Germinal center (tissue), 1 donor: Measurements from ENCODE around the gene UBN2.
"Not testable (repeated sequence)": the region's sequence is repeated elsewhere in the genome, so short reads cannot be mapped to it uniquely, and the experiment has no call there.

Experiments
- DNase-seq: peaks from one replicate; pipeline ENCODE4 v3.0.0; 2012; ENCODE audit warnings: mixed read lengths, low spot score

Gene UBN2

DNA sequence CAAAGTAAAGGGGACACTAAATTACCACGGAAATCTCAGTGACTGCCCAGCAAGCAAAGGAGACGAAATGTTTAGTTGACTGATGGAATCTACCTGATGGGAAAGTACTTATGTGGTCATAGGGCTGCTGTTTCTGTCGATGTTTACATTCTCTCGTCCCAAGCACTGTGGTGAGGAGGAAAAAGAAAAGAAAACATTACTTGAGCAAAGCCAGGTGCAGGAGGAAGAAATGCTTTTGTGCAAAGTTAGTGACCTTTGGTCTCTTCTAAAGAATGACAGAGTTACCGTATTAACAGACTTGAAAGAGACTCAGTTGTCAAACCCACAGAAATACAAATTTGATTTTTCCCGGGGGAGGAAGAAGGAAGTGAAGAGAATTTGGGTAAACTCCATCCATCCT is 66.8 kb downstream of the UBN2 start:
- no peak for DNase-seq

DNA sequence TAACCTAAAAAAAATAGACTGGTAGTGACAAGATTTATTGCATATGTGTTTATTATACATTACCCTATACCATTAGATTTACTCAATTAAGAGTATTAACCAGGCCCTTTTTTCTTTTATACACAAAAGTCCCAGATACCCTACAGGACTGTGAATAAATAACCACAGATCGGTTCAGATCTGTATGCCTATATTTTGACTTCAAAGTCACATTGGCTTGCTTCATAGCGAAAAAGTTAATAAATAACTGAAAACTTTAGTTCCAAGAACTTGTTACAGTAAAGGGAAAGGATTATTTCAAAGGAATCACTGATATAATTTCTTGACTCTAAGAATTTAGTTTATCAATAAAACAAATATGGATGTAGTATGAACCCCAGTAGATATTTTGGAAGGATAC is 68.3 kb downstream of the UBN2 start:
- no peak for DNase-seq

DNA sequence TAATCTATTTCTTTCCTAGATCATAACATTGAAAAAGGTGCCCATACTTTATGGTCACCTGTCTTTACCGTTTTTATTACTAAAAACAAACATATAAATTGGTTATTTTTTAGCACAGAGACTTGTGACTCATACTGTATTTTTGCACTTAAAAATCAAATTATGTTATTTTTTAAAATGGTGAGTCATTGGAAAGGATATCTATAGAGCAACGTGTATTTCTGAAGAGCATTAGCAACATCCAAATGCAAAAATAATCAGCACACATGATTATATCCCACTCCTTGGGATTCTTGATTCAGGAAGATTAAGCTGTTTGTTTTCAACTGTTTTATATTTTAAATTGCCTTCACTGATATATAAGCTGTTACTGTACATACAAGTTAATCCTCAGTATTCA is 69.4 kb downstream of the UBN2 start:
- DNase-seq = no peak

DNA sequence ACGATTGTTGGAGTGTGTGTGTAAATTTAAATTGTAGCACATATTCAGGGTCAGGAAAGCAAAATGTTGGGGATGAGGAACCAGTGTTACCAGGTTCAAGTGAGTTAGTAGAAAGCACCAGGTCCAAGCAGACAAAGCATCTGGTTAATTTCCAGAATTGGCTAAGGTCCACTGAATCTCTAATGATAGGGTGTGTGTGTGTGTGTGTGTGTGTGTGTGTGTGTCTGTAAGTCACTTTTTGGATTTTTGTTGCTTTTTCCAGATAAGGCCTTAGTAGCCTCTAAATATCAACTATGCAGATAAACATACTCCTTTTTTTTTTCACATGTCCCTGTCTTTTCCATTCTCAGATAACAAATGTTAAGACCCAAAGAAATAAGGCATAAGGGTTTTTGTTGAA is 73.5 kb downstream of the UBN2 start:
- no peak for DNase-seq

DNA sequence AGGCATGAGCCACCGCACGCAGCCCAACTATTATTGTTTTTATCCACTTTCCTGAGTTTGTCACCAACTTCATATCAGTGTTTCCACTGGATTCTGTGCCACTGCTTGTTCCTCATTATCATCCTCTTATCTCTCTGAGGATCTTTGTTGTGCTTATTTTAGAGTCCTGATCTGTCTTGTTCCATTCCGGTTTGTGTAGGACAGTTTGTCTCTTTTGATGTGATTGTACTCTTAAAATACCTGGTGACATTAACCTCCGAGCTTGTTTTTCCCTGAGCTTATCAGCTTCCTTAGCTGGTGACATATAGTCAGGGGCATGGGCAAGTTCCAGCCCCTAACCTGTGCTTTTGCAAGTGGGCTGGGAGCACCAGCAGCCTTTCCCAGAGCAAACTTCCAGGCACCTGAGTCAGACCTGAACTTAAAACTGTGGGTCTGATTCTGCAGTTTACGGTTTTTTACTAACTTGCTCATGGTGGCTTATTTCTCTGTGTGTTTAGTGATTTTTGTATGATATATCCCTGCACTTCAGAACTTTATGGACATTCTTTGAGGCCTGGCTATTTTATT is 87.0 kb downstream of the UBN2 start:
- DNase-seq = no peak

DNA sequence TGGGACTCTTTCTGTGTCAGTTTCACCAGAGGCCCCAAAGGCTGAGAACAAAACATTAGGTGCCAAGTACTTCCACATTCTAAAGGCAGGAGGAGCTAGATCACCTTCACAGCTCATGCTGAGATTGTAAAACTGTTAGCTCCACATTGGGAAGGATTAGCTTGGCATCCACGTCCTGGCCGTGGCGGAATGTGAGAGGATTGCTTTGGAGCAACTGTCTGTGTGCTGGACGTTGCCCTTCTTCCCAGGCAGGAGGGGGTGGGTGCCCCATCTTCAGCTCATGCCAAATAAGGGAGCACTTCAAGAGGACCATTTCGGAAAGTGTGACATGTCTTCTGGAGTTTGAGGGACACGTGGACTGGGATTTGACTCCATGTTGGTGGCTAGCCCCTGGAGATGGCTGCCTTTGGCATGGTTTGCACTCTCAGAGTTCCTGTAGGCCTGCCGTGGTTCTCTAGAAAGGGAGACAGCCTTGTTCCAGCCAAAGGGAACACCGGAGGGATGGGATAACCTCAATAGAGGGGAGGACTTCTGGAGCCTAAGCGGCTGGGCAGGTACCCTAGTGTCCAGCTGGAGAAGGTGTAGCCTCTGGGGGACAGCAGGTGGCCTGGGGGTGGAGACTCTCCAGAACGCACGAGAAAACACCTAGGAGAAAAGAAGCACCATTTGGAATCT is 90.2 kb downstream of the UBN2 start:
- DNase-seq = no peak

DNA sequence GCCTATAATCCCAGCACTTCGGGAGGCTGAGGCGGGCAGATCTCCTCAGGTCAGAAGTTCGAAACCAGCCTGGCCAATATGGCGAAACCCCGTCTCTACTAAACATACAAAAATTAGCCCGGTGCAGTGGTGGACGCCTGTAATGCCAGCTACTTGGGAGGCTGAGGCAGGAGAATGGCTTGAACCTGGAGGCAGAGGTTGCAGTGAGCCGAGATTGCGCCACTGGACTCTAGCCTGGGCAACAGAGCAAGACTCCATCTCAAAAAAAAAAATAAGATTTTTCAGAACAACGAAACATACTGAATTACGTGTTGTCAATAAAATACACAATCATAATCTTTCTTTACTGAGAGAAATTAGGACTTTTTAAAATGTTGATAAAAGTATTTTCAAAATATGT is 93.7 kb downstream of the UBN2 start:
- DNase-seq = not testable (repeated sequence)

DNA sequence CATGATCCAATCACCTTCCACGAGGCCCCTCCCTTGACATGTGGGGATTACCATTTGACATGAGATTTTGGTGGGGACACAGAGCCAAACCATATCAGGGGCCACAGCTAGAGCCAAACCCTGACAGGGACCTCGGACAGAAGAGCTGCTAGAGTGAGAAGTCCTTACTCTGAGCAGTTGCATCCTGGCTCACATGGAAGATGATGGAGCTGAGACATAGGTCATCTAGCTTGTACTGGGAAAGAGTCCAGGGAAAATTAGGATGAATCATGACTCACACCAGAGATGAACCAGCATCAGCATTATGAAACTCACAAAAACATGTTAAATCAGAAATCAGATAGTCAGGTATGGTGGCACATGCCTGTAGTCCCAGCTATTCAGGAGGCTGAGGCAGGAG is 97.3 kb downstream of the UBN2 start:
- DNase-seq = no peak

DNA sequence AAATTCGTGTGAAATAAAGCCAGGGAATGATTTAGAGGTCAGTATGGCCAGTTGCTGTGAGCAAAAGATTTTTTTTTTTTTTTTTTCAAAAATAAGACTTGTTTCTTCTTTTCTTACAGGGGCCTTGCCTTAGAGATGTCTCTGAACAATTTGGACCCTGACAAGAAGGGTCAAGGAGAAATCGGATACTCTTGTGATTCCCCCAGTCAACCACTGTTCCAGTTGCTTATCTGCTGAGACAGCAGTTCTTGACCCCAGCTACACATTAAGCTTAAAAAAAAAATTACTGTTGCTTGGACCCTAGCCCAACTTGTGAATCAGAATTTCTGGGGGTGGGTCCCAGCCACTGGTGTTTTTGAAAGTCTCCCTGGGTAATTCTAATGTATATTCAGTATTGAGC is 98.1 kb downstream of the UBN2 start:
- DNase-seq = no peak

DNA sequence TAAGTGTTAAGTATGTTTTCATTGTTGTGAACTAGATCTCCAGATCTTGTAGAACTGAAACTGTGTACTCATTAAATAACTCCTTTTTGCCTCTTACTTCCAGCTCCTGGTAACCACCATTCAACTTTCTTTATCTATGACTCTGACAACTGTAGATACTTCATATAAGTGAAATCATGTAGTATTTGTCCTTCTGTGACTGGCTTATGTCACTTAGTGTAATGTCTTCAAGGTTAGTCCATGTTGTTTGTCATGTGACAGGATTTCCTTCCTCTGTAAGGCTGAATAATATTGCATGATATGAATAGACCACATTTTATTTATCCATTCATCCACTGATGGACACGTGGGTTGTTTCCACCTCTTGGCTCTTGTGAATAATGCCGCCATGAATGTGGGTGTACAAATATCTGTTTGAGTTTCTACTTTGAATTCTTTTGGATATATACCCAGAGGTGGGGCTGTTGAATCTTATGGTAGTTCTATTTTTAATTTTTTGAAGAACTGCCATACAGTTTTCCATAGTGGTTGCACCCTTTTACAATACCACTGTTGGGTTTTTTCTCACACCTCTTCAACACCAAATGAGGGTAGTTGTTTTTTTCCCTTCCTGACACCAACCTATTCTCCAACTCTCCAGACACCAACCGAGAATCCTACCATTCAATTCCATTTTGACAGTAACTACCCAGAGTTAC is 99.4 kb downstream of the UBN2 start:
- DNase-seq = no peak

DNA sequence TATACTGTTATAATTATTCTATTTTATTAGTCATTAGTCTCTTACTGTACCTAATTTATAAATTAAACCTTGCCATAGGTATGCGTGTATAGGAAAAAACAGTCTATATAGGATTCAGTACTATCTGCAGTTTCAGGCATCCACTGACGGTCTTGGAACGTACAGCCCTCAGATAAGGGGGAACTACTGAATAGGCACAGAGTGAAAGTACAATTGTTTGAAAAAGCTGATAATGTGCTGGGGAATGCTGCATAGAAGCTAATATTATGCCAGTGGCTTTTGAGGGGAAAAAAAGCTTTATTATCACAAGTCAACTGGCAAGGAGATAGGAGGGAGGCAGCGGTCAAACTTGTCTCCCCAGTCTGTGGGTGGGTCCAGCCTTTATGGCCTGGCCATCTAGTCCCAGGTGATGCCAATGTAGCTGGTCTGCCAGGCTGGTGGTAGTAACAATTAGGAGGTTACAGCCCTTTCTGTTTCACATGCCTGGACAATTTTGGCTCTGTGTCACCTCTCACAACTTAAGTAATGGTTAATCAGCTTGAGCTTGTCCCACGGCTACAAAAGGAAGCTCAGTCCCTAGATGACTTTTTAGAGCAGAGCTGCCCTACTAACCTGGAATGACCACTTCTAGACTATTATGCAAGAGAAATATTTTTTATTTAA is 101.8 kb downstream of the UBN2 start:
- no peak for DNase-seq

DNA sequence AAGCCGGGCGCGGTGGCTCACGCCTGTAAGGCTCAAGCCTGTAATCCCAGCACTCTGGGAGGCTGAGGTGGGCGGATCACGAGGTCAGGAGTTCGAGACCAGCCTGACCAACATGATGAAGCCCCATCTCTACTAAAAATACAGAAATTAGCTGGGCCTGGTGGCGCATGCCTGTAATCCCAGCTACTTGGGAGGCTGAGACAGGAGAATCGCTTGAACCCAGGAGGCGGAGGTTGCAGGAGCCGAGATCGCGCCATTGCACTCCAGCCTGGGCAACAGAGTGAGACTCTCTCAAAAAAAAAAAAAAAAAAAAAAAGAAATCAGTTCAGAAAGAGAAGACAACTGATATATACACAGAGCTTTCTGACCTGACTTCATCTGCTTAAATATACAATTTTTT is 102.4 kb downstream of the UBN2 start:
- DNase-seq = not testable (repeated sequence)

DNA sequence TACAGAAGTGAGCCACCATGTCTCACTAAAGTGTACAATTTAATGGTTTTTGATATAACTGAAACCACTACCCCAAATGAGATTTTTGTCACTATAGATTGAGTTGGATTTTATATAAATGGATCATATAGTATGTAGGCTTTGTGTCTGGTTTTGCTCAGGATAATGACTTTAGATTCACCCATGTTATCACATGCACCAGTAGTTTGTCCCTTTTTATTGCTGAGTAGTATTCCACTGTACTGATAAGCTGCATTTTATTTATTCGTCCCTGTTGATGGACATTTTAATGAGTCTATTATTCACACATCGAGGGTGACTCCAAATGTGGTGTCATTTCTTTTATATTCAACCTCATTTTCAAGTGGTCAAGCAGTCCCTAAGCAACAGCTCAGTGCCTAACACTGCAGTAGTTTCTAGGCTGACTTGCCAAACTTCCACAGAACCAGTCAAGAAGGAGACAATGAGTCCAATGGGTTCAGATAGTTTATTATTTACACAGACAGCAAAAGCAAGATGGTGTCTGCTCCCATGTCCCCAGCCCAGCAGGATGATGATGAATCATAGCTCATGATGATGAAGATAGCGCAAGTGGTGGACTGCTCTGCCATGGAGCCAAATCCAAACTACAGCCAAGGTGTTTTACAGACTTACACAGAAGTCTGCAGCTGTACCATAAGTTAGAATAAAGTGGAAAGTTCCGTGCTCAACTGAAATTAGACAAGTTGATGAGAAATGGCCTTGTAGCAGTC is 103.5 kb downstream of the UBN2 start:
- DNase-seq = no peak

DNA sequence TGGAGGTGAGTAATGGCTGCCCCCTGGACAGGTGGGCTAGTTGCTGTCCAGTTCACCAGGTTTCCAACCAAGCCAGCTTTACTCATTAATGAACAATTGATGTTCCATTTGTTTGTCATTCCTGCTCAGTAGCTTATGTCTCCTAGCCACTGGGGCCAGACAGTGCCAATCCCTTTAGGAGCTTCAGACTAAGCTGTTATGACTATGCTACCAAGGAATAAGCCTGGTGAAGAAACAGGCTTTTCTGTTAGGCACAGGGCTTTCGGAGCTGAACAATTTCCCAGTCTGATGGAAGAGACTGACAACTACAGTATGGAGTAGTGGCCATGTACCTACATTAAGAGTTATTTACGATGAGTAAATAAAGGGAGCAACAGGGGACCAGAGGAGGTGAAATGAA is 108.0 kb downstream of the UBN2 start:
- no peak for DNase-seq

DNA sequence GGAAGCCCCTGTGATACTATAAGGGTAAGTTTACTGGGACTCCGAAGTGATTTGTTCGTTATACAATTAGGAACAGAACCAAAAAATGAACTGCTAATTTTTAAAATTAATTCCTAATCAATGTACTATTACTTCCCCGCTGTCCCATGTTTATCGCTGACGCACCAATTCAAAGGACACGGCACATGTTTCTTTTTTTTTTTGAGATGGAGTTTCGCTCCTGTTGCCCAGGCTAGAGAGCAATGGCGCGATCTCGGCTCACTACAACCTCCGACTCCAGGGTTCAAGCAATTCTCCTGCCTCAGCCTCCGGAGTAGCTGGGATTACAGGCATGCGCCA is 108.6 kb downstream of the UBN2 start:
- no peak for DNase-seq

DNA sequence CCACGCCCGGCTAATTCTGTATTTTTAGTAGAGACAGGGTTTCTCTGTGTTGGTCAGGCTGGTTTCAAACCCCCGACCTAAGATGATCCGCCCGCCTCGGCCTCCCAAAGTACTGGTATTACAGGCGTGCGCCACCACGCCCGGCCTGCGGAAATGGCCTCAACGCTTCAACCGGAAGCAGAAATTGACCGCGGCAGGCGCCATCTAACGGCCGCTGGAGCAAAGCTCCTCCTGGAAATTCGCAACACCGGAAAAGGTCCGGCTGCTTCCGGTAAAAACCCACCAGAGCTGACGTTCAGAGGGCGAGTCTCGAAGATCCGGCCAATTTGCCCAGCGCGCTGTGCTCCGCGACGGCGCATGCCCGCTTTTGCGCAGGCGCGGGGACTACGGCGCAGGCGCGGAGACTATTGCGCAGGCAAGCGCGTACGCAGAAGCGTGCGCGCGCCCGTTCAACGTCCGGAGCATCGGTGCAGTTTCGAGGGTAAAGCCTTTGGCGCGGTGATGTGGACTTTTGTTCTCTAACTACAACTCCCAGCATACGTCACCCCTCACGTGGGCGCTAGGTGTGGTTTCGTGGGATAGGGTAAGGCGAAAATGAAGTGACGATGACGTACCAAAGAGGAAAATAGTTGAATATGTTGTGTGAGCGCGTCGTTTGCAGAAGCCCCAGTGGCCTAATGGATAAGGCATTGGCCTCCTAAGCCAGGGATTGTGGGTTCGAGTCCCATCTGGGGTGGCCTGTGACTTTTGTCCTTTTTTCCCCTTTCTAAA is 109.2 kb downstream of the UBN2 start:
- peak; percentile 94 for DNase-seq

DNA sequence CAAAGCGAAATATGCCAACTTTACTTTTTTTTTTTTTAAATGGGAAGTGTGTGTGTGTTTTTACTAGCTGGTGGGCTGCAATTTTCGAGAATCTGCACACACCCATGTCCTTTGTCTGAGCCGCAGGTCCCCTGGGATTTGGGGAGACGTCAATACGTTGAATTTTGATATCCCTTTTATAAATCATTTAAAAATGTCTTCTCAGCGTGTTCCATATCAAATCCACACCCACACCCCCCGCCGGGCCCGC is 109.7 kb downstream of the UBN2 start:
- no peak for DNase-seq

DNA sequence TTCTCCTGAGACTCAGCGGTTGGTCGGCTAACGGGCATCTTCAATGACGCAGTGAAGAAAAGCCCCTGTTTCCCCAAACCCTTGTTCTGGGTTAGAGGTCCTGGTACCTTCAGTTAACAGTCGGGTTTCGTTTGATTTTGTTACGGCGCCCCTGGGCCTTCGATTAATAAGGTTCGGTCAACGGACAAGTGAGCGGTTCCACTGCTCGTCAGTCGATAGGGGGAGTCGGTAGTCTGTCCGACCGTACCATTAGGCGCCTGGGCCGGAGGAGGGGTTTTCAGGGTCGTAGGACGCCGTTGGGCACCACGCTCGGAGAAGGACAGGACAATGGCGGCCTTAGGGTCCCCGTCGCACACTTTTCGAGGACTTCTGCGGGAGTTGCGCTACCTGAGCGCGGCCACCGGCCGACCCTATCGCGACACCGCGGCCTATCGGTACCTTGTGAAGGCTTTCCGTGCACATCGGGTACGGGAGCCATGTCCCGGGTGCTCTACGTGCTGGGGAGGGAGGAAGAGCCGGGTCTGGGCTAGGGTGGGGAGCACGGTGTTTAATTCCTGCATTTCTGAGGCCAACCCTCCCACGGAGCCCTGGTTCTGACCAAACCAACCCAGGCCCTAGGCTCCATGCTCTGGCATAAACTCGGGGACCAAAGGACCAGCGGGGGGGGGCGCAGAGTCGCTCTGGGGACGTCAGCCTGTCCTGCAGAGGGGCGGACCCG is 110.2 kb downstream of the UBN2 start, which contains the start of gene FMC1:
Gene FMC1, plus strand, starts transcription at position 280 of the 718 bp plus-strand sequence. Its CDS starts 48 bp downstream, at position 328.
- peak; percentile 73 for DNase-seq

DNA sequence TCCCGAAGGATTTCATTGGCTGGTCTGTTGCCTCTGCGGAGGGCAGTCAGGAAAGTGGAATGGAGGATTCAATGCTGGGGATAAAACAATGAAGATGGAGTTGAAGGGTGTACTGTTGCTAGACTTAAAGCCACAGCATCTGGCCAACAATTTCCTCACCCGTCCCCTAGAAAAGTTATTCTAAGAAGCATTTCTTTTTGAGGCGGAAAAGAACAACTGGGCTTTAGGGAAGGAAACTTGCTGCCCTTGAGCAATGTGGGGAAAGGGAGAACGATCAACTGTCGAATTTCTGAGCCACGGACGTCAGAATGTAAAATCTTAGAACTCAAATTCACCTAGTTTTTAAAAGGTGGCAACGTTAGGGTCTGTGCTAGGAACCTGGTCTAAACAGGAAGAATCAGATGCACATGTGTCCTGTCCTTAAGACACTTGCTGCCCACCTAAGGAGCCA is 110.8 kb downstream of the UBN2 start:
- no peak for DNase-seq

DNA sequence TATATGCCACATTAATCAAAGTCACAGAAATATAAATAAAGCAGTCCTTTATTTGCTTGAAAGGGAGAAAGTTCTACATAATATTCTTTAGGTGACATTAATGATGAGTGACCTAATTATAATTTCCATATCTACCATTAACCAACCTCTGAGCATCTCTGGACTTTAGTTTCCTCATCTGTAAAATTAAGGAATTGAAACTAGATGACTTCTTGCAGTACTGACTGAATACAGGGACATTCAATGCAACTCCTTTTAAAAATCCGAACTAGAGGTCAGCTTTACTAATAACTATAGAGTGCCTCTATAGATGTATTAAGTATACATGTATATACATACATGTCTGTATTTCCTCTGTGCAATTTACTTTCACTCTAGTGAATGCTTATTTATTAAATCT is 114.0 kb downstream of the UBN2 start:
- no peak for DNase-seq

DNA sequence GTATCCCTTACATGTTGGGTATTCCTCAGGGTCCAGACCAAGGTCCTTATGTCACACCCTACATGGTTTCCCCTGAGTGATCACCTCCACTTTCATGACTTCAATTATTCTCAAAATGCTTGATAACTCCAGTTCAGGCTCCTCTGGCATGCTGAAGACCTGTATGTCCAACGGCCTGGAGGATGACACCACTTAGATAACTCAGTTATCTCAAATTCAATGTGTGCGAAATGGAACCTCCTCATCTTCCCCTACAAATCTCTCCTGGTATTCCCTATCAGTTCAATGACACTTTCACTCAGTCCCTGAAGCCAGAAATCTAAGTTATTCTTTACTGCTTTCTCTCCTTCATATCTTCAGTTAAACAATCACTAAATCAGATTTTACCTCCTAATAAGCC is 120.0 kb downstream of the UBN2 start:
- DNase-seq = no peak
